GM23338 (cell line): Measurements from ENCODE around the gene DPH1. TPM values are rescaled to one million over a fixed set of nuclear protein-coding genes. Genes with fewer than 3 reads are reported as not detected.

ENCODE experiments used
- ATAC-seq: fragments of 200-7000 bp; cut with Tn5 transposase; 3 replicates; pipeline ENCODE4 v1.9.1; 2020
- DNase-seq: peaks from one replicate; pipeline ENCODE4 v3.0.0-alpha.2; 2015; ENCODE audit warnings: low spot score
- H2AFZ ChIP-seq: fragments of 200-600 bp; sonication (generic); 2 replicates; pipeline ENCODE4 v1.8.0; 2016; ENCODE audit warnings: antibody characterized with exemption, mild to moderate bottlenecking, moderate library complexity
- H3F3A ChIP-seq: fragments of 200-600 bp; sonication (generic); replicated peaks from 2 replicates; pipeline ENCODE4 v1.8.0; 2017; ENCODE audit warnings: antibody characterized with exemption, mixed run types, low read depth
- H3K27ac ChIP-seq: fragments of 200-600 bp; sonication (generic); 2 replicates; pipeline ENCODE4 v1.6.1; 2016; ENCODE audit warnings: low read depth
- H3K27me3 ChIP-seq: fragments of 200-600 bp; sonication (generic); 2 replicates; pipeline ENCODE4 v1.8.0; 2016; ENCODE audit warnings: mild to moderate bottlenecking, mixed run types, moderate library complexity; ENCODE audit not compliant: insufficient read depth
- H3K36me3 ChIP-seq: fragments of 200-600 bp; sonication (generic); 2 replicates; pipeline ENCODE4 v1.8.0; 2016; ENCODE audit warnings: mild to moderate bottlenecking; ENCODE audit not compliant: insufficient read depth
- H3K4me1 ChIP-seq: fragments of 200-600 bp; sonication (generic); 2 replicates; pipeline ENCODE4 v1.8.0; 2016; ENCODE audit warnings: mild to moderate bottlenecking, moderate library complexity; ENCODE audit not compliant: insufficient read depth
- H3K4me2 ChIP-seq: fragments of 200-600 bp; sonication (generic); 2 replicates; pipeline ENCODE4 v1.7.1; 2017; ENCODE audit warnings: mixed run types
- H3K4me3 ChIP-seq: fragments of 200-600 bp; sonication (generic); 2 replicates; pipeline ENCODE4 v1.6.1; 2016; ENCODE audit warnings: mixed run types
- H3K79me2 ChIP-seq: fragments of 200-600 bp; sonication (generic); replicated peaks from 2 replicates; pipeline ENCODE4 v1.8.0; 2017; ENCODE audit warnings: mild to moderate bottlenecking; ENCODE audit not compliant: insufficient read depth
- H3K9me2 ChIP-seq: fragments of 200-600 bp; sonication (generic); 2 replicates; pipeline ENCODE4 v1.8.0; 2017; ENCODE audit not compliant: insufficient read depth
- H4K20me1 ChIP-seq: fragments of 200-600 bp; sonication (generic); replicated peaks from 2 replicates; pipeline ENCODE4 v1.8.0; 2017; ENCODE audit warnings: mild to moderate bottlenecking; ENCODE audit not compliant: insufficient read depth
- H3K27ac Mint-ChIP-seq: 2 replicates; pipeline ENCODE4 v1.8.0; 2020; ENCODE audit warnings: inconsistent platforms, mild to moderate bottlenecking, moderate library complexity, mixed read lengths
- H3K27me3 Mint-ChIP-seq: 3 replicates; pipeline ENCODE4 v1.8.0; 2022; ENCODE audit warnings: low read depth, mild to moderate bottlenecking, moderate library complexity, mixed read lengths, inconsistent platforms; ENCODE audit not compliant: insufficient read depth, poor library complexity
- H3K36me3 Mint-ChIP-seq: 3 replicates; pipeline ENCODE4 v1.8.0; 2021; ENCODE audit warnings: low read depth, mild to moderate bottlenecking, inconsistent platforms, moderate library complexity, mixed read lengths
- H3K4me1 Mint-ChIP-seq: 3 replicates; pipeline ENCODE4 v1.8.0; 2020; ENCODE audit warnings: mild to moderate bottlenecking, inconsistent platforms, mixed read lengths
- H3K4me3 Mint-ChIP-seq: 3 replicates; pipeline ENCODE4 v1.8.0; 2021; ENCODE audit warnings: moderate library complexity, mild to moderate bottlenecking, inconsistent platforms, mixed read lengths
- H3K9me3 Mint-ChIP-seq: 3 replicates; pipeline ENCODE4 v1.8.0; 2020; ENCODE audit warnings: moderate library complexity, mild to moderate bottlenecking, inconsistent platforms, mixed read lengths
- CREB1 ChIP-seq: fragments of 250-450 bp; sonication (Bioruptor Pico); IDR thresholded peaks from 2 replicates; pipeline ENCODE4 v1.5.0; 2020; ENCODE audit warnings: low read depth, mild to moderate bottlenecking, moderate library complexity
- CTCF ChIP-seq, 2 experiments: fragments of 200-600 bp in 1 of 2; sonication (generic) in 1 of 2; conservative IDR thresholded peaks; 2 replicates each; pipeline versions ENCODE4 v1.5.1 to v1.6.1; 2016 to 2017; ENCODE audit warnings: antibody characterized with exemption in 2 of 2, low read depth in 2 of 2, mild to moderate bottlenecking in 2 of 2, moderate library complexity in 1 of 2
- EZH2 ChIP-seq: fragments of 200-600 bp; sonication (generic); IDR thresholded peaks from one replicate; pipeline ENCODE4 v1.8.0; 2017; ENCODE audit warnings: antibody characterized with exemption, mild to moderate bottlenecking, low read depth; ENCODE audit not compliant: unreplicated experiment
- EZH2phosphoT487 ChIP-seq: fragments of 200-600 bp; sonication (generic); IDR thresholded peaks from one replicate; pipeline ENCODE4 v1.8.1; 2018; ENCODE audit warnings: antibody characterized with exemption; ENCODE audit not compliant: unreplicated experiment
- JUNB ChIP-seq: IDR thresholded peaks from one replicate; pipeline ENCODE4 v1.6.1; 2016; ENCODE audit warnings: antibody characterized with exemption; ENCODE audit not compliant: unreplicated experiment
- NANOG ChIP-seq: IDR thresholded peaks from 2 replicates; pipeline ENCODE4 v1.6.1; 2016; ENCODE audit warnings: antibody characterized with exemption, borderline replicate concordance
- POLR2AphosphoS5 ChIP-seq: IDR thresholded peaks from 2 replicates; pipeline ENCODE4 v1.6.1; 2016; ENCODE audit warnings: antibody characterized with exemption, low read depth
- ZNF114 ChIP-seq: fragments of 250-450 bp; sonication (Bioruptor Pico); IDR thresholded peaks from 2 replicates; pipeline ENCODE4 v1.5.0; 2020; ENCODE audit warnings: mild to moderate bottlenecking, moderate library complexity
- ZNF331 ChIP-seq: fragments of 250-450 bp; sonication (Bioruptor Pico); IDR thresholded peaks from 2 replicates; pipeline ENCODE4 v1.5.0; 2020; ENCODE audit warnings: low read depth, mild to moderate bottlenecking, moderate library complexity
- ZNF462 ChIP-seq: fragments of 250-450 bp; sonication (Bioruptor Pico); IDR thresholded peaks from 2 replicates; pipeline ENCODE4 v1.5.0; 2020; ENCODE audit warnings: mild to moderate bottlenecking, moderate library complexity
- polyA plus RNA-seq: library from polyadenylated mRNA; unstranded; fragments of >200 nt; fragmentation: Nextera tagmentation; extraction: Ambion mirVana; gene quantifications from 2 replicates; pipeline ENCODE4 v1.2.1, GENCODE V29; 2016
- total RNA-seq: library from RNA; depleted of rRNA; stranded (reverse); fragments of >200 nt; shearing (Covaris generic); gene quantifications from 2 replicates; pipeline ENCODE4 v1.2.3, GENCODE V29; 2014
- TF ChIP-seq, protein P1 (sequence below): IDR thresholded peaks from 2 replicates; pipeline ENCODE4 v1.6.1; 2016; ENCODE audit warnings: antibody characterized with exemption

The DPH1 gene
- total and polyA plus RNA-seq, 2 experiments from 2014 or later, result 11.8 to 28.2 TPM

- H2AFZ ChIP-seq, result no peak overlapping the region
- H3K79me2 ChIP-seq, result no peaks in the 10 kb centered on the region
- no peaks in the 10 kb centered on the region; the same call in 1 of the 3 replicates for H3K36me3 Mint-ChIP-seq
- no peaks in the 10 kb centered on the region for H4K20me1 ChIP-seq
- no peak overlapping the region for H3K4me3 ChIP-seq
- H3K4me3 Mint-ChIP-seq, result no peak overlapping the region
- no peaks in the 10 kb centered on the region for H3K9me3 Mint-ChIP-seq
- no peak overlapping the region for H3K4me2 ChIP-seq
- H3K4me1 Mint-ChIP-seq, result peaks cover 43% of the 10 kb centered on the region
- peaks cover 2% of the 10 kb centered on the region for H3K27me3 Mint-ChIP-seq
- no peaks in the 10 kb centered on the region for H3K36me3 ChIP-seq
- H3K9me2 ChIP-seq, result no peaks in the 10 kb centered on the region
- TF ChIP-seq NANOG, result no peak
- TF ChIP-seq CREB1 (CRISPR knock-in tag), result no peak
- TF ChIP-seq POLR2AphosphoS5, result no peak
- TF ChIP-seq JUNB, result no peak
- TF ChIP-seq ZNF114 (CRISPR knock-in tag), result no peak
- TF ChIP-seq EZH2phosphoT487, result no peak
- TF ChIP-seq, protein P1, sequence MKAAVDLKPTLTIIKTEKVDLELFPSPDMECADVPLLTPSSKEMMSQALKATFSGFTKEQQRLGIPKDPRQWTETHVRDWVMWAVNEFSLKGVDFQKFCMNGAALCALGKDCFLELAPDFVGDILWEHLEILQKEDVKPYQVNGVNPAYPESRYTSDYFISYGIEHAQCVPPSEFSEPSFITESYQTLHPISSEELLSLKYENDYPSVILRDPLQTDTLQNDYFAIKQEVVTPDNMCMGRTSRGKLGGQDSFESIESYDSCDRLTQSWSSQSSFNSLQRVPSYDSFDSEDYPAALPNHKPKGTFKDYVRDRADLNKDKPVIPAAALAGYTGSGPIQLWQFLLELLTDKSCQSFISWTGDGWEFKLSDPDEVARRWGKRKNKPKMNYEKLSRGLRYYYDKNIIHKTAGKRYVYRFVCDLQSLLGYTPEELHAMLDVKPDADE, result no peak
- TF ChIP-seq EZH2, result no peak
- no peak for TF ChIP-seq ZNF462 (CRISPR knock-in tag)
- TF ChIP-seq CTCF (conservative IDR thresholded peaks at IDR 0.05; ENCODE audit: low read depth in 2 of 2), result no peak
- no peak for TF ChIP-seq ZNF331
- DNase-seq, result no peak
- H3K4me1 ChIP-seq, result peaks cover 17% of the 10 kb centered on the region
- ATAC-seq, result no peak
- H3F3A ChIP-seq, result no peaks in the 10 kb centered on the region
- no peak overlapping the region for H3K27ac Mint-ChIP-seq
- H3K27me3 ChIP-seq, result no peaks in the 10 kb centered on the region
- no peak overlapping the region for H3K27ac ChIP-seq
These were observed 57.8 kb downstream of the DPH1 start for GRCh38 chr17:2087597-2088211.
